Upper lobe of left lung (tissue), 4 donors: ENCODE measurements around the gene STIM2.

ENCODE experiments used
- POLR2A ChIP-seq, 4 donors: fragments of 450-650 bp; IDR thresholded peaks; one replicate each; pipeline ENCODE4 v1.5.1; 2016 to 2017; ENCODE audit warnings: antibody characterized with exemption in 4 of 4, mild to moderate bottlenecking in 2 of 4
- TF ChIP-seq, protein P1 (sequence below), 6 experiments: fragments of 450-650 bp in 4 of 6; fragments of 200-600 bp in 2 of 6; sonication (generic) in 2 of 6; IDR thresholded peaks; one replicate each; pipeline ENCODE4 v1.5.1; 2016 to 2019; ENCODE audit warnings: antibody characterized with exemption in 6 of 6

DNA sequence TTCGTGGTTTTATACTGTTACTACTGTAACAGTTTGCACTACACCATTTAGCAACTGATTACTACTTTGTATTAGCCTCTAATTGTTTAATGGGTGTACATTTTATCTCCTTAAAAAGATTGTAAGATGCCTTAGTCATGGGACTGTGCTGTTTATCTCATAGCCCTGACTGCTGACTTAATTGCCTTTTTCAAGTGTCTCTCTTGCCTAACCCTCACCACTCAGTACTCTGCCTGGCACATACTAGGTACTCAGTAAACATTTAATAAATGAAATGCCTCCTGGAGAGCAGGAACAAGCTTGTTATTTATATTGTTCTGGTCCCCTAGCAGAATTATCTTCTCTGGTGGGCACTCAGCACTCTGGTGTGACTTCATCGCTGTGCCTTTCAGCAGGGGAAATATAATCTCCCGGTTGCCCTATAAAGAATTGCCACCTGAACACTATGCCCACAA, 1.7 kb upstream of the STIM2 start:
- TF ChIP-seq, protein P1, sequence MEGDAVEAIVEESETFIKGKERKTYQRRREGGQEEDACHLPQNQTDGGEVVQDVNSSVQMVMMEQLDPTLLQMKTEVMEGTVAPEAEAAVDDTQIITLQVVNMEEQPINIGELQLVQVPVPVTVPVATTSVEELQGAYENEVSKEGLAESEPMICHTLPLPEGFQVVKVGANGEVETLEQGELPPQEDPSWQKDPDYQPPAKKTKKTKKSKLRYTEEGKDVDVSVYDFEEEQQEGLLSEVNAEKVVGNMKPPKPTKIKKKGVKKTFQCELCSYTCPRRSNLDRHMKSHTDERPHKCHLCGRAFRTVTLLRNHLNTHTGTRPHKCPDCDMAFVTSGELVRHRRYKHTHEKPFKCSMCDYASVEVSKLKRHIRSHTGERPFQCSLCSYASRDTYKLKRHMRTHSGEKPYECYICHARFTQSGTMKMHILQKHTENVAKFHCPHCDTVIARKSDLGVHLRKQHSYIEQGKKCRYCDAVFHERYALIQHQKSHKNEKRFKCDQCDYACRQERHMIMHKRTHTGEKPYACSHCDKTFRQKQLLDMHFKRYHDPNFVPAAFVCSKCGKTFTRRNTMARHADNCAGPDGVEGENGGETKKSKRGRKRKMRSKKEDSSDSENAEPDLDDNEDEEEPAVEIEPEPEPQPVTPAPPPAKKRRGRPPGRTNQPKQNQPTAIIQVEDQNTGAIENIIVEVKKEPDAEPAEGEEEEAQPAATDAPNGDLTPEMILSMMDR (IDR thresholded peaks at IDR 0.05) = no peak
- no peak for TF ChIP-seq POLR2A (IDR thresholded peaks at IDR 0.05)
